HepG2 (cell line): ENCODE measurements around the gene RASGRF1. TPM values are rescaled to one million over a fixed set of nuclear protein-coding genes. Genes with fewer than 3 reads are reported as not detected.

Source experiments
- ARNT2 ChIP-seq: sonication (generic); formaldehyde crosslinking; IDR thresholded peaks from 2 replicates; pipeline ENCODE4 v1.8.0; 2022; ENCODE audit warnings: mild to moderate bottlenecking, low read depth, missing genetic modification reagents, moderate library complexity
- ATF6 ChIP-seq: sonication (generic); formaldehyde crosslinking; conservative IDR thresholded peaks from 2 replicates; pipeline ENCODE4 v1.4.0; 2020; ENCODE audit warnings: missing genetic modification reagents
- CTCF ChIP-seq: sonication (generic); formaldehyde crosslinking; IDR thresholded peaks from 2 replicates; pipeline ENCODE4 v1.5.0; 2020; ENCODE audit warnings: mild to moderate bottlenecking, missing genetic modification reagents, moderate library complexity
- ETV6 ChIP-seq: sonication (generic); formaldehyde crosslinking; conservative IDR thresholded peaks from 2 replicates; pipeline ENCODE4 v1.4.0; 2020; ENCODE audit warnings: missing genetic modification reagents
- GATAD2A ChIP-seq: IDR thresholded peaks from 2 replicates; pipeline ENCODE4 v1.6.1; 2016
- HDAC1 ChIP-seq: sonication (generic); formaldehyde crosslinking; IDR thresholded peaks from 2 replicates; pipeline ENCODE4 v1.5.1; 2020; ENCODE audit warnings: mild to moderate bottlenecking, missing genetic modification reagents
- HMGXB4 ChIP-seq, 2 experiments: sonication (generic) in 1 of 2; formaldehyde crosslinking in 1 of 2; IDR thresholded peaks; 2 replicates each; pipeline versions ENCODE4 v1.4.0 to v1.6.1; 2018 to 2020; ENCODE audit warnings: missing genetic modification reagents in 2 of 2, borderline replicate concordance in 1 of 2, low read depth in 1 of 2, mild to moderate bottlenecking in 1 of 2, missing biosample characterization in 1 of 2
- MED1 ChIP-seq: sonication (generic); formaldehyde crosslinking; IDR thresholded peaks from 2 replicates; pipeline ENCODE4 v1.4.0; 2020; ENCODE audit warnings: missing genetic modification reagents
- MTA1 ChIP-seq: sonication (generic); formaldehyde crosslinking; IDR thresholded peaks from 2 replicates; pipeline ENCODE4 v1.4.0; 2020; ENCODE audit warnings: missing genetic modification reagents, mild to moderate bottlenecking, borderline replicate concordance
- SKI ChIP-seq: fragments of 450-650 bp; IDR thresholded peaks from one replicate; pipeline ENCODE4 v1.6.1; 2018; ENCODE audit warnings: mild to moderate bottlenecking; ENCODE audit not compliant: partially characterized antibody
- SOX5 ChIP-seq: IDR thresholded peaks from 2 replicates; pipeline ENCODE4 v1.6.1; 2016; ENCODE audit warnings: borderline replicate concordance
- ZGPAT ChIP-seq: IDR thresholded peaks from 2 replicates; pipeline ENCODE4 v1.6.1; 2016; ENCODE audit warnings: mild to moderate bottlenecking
- ZNF281 ChIP-seq: sonication (generic); formaldehyde crosslinking; IDR thresholded peaks from 2 replicates; pipeline ENCODE4 v1.4.0; 2020; ENCODE audit warnings: missing genetic modification reagents, borderline replicate concordance
- ZNF644 ChIP-seq: IDR thresholded peaks from 2 replicates; pipeline ENCODE4 v1.6.1; 2016; ENCODE audit warnings: low read depth
- polyA plus RNA-seq, 8 experiments: library from polyadenylated mRNA; depleted of rRNA in 3 of 8; stranded (reverse) in 7 of 8; unstranded in 1 of 8; fragments of >200 nt; fragmentation: Illumina TruSeq in 4 of 8; extraction: Trizol in 4 of 8; gene quantifications; 2 replicates each; pipeline versions ENCODE4 v1.2.1 to v1.2.3, GENCODE V29; 2011 to 2016; ENCODE audit warnings: low read depth in 4 of 8, missing spikeins in 1 of 8, mixed read lengths in 1 of 8; ENCODE audit not compliant: insufficient read depth in 1 of 8
- total RNA-seq, 5 experiments: library from RNA; depleted of rRNA; stranded (reverse); fragments of >200 nt; fragmentation: Illumina TruSeq; extraction: Trizol; gene quantifications; 2 replicates each; pipeline ENCODE4 v1.2.3, GENCODE V29; 2016; ENCODE audit warnings: low read depth in 1 of 5

RASGRF1 gene
- total and polyA plus RNA-seq, 2 of the 13 experiments (the other 11 are each of a cell fraction or from before 2014, with no cell fraction given), result 0.55 to 3.0 TPM

- TF ChIP-seq CTCF (CRISPR knock-in tag) (peak; percentile 26; the same call in 1 of the 2 replicates), ZNF281 (peak; percentile 91), HDAC1 (CRISPR knock-in tag) (peak; percentile 29; the same call in 1 of the 2 replicates), ZNF644 (peak; percentile 43; the same call in 1 of the 2 replicates), MED1 (CRISPR knock-in tag) (peak; percentile 52; the same call in 1 of the 2 replicates), GATAD2A (CRISPR knock-in tag) (peak; percentile 30; the same call in 1 of the 2 replicates), SKI (peak; percentile 33), ZGPAT (peak; percentile 48; the same call in 1 of the 2 replicates), ARNT2 (CRISPR knock-in tag) (no peak), HMGXB4 (CRISPR knock-in tag; IDR thresholded peaks at IDR 0.05; ENCODE audit: borderline replicate concordance in 1 of 2, low read depth in 1 of 2) (peak in 1 of 2 experiments; percentile 42; a peak in 1 of 4 replicates), ETV6 (no peak), ATF6 (CRISPR knock-in tag) (no peak), SOX5 (CRISPR knock-in tag) (peak; percentile 52; the same call in 1 of the 2 replicates), MTA1 (no peak)
Measured at GRCh38 chr15:79027532-79028410, 62.8 kb downstream of the RASGRF1 start (continued).
